Upper lobe of left lung (tissue), 4 donors: ENCODE results near the gene RABEP1.

Experiments
- CTCF ChIP-seq, 6 experiments: fragments of 450-650 bp in 4 of 6; fragments of 200-600 bp in 2 of 6; sonication (generic) in 2 of 6; IDR thresholded peaks; one replicate each; pipeline ENCODE4 v1.5.1; 2016 to 2019; ENCODE audit warnings: antibody characterized with exemption in 6 of 6
- EP300 ChIP-seq, 4 donors: sonication (generic); formaldehyde crosslinking; IDR thresholded peaks; one replicate each; pipeline ENCODE4 v1.5.1; 2017; ENCODE audit warnings: antibody characterized with exemption in 4 of 4, control low read depth in 2 of 4
- POLR2A ChIP-seq, 4 donors: fragments of 450-650 bp; IDR thresholded peaks; one replicate each; pipeline ENCODE4 v1.5.1; 2016 to 2017; ENCODE audit warnings: antibody characterized with exemption in 4 of 4, mild to moderate bottlenecking in 2 of 4

- TF ChIP-seq POLR2A (IDR thresholded peaks at IDR 0.05) (no peak), CTCF (IDR thresholded peaks at IDR 0.05) (no peak), EP300 (IDR thresholded peaks at IDR 0.05) (no peak)
These were observed 99.5 kb downstream of the RABEP1 start for GRCh38 chr17:5381542-5381941.
